IMR-90 (cell line): ENCODE measurements around the gene PRM2. TPM values are rescaled to one million over a fixed set of nuclear protein-coding genes. Genes with fewer than 3 reads are reported as not detected.
A peak's percentile ranks its signal among the peaks of the same experiment; 100 is the strongest.

ENCODE experiments used
- ATAC-seq: fragments of 200-7000 bp; cut with Tn5 transposase; 2 replicates; pipeline ENCODE4 v1.9.1; 2020; ENCODE audit warnings: low read depth, mild to moderate bottlenecking, moderate library complexity
- BruUV-seq: library from RNA; stranded (reverse); fragments of 400-500 nt; replicated peaks from 2 replicates; lab custom pipeline; 2021; lab: Mats Ljungman, UMichigan
- CTCF ChIA-PET: fragments of 300-600 bp; formaldehyde crosslinking; extraction: SDS; loops from one replicate; lab custom pipeline; 2021; ENCODE audit warnings: antibody characterized with exemption; lab: Yijun Ruan, JAX
- POLR2A ChIA-PET: fragments of 300-600 bp; sonication (Branson Sonifier 250); formaldehyde crosslinking; loops from one replicate; lab custom pipeline; 2022; ENCODE audit warnings: antibody characterized with exemption; ENCODE audit not compliant: unreplicated experiment; lab: Charles Lee
- DNase-seq: peaks from one replicate; pipeline ENCODE4 v3.0.0; 2013
- H2AFZ ChIP-seq: replicated peaks from 2 replicates; pipeline ENCODE3; 2013; ENCODE audit warnings: low read length, mild to moderate bottlenecking; ENCODE audit not compliant: poor library complexity
- H2AK5ac ChIP-seq: 2 replicates; pipeline ENCODE4 v1.6.1; 2013; ENCODE audit warnings: low read depth, low read length, inconsistent platforms
- H2AK9ac ChIP-seq: replicated peaks from 2 replicates; pipeline ENCODE3; 2013; ENCODE audit warnings: mild to moderate bottlenecking, low read depth, low read length, moderate library complexity; ENCODE audit not compliant: poor library complexity
- H2BK120ac ChIP-seq: 2 replicates; pipeline ENCODE4 v1.6.1; 2013; ENCODE audit warnings: low read depth, low read length, inconsistent platforms
- H2BK15ac ChIP-seq: 3 replicates; pipeline ENCODE4 v1.6.1; 2013; ENCODE audit warnings: low read depth, low read length, inconsistent platforms
- H2BK20ac ChIP-seq: 2 replicates; pipeline ENCODE4 v1.6.1; 2013; ENCODE audit warnings: low read depth, mild to moderate bottlenecking, inconsistent platforms, low read length, moderate library complexity
- H2BK5ac ChIP-seq: 2 replicates; pipeline ENCODE4 v1.6.1; 2013; ENCODE audit warnings: mild to moderate bottlenecking, low read depth, low read length, inconsistent platforms; ENCODE audit not compliant: poor library complexity, severe bottlenecking
- H3K14ac ChIP-seq: replicated peaks from 2 replicates; pipeline ENCODE4 v1.6.1; 2013; ENCODE audit warnings: low read depth, low read length, inconsistent platforms
- H3K18ac ChIP-seq: 2 replicates; pipeline ENCODE4 v1.6.1; 2013; ENCODE audit warnings: low read depth, low read length, control low read depth
- H3K23ac ChIP-seq: 2 replicates; pipeline ENCODE4 v1.6.1; 2013; ENCODE audit warnings: low read depth, low read length, inconsistent platforms
- H3K27ac ChIP-seq: 2 replicates; pipeline ENCODE4 v1.5.1; 2013; ENCODE audit warnings: mild to moderate bottlenecking, control low read depth, low read length; ENCODE audit not compliant: insufficient read depth
- H3K27me3 ChIP-seq: 2 replicates; pipeline ENCODE4 v1.6.1; 2013; ENCODE audit warnings: low read length; ENCODE audit not compliant: control insufficient read depth, insufficient read depth
- H3K36me3 ChIP-seq: 2 replicates; pipeline ENCODE4 v1.6.1; 2013; ENCODE audit warnings: low read length, mixed read lengths; ENCODE audit not compliant: control insufficient read depth, insufficient read depth
- H3K4ac ChIP-seq: 2 replicates; pipeline ENCODE4 v1.6.1; 2013; ENCODE audit warnings: low read depth, low read length, inconsistent platforms
- H3K4me1 ChIP-seq: 2 replicates; pipeline ENCODE4 v1.6.1; 2013; ENCODE audit warnings: low read length, mixed read lengths; ENCODE audit not compliant: control insufficient read depth, insufficient read depth
- H3K4me2 ChIP-seq: 2 replicates; pipeline ENCODE4 v1.6.1; 2013; ENCODE audit warnings: low read depth, mild to moderate bottlenecking, control low read depth, low read length, moderate library complexity
- H3K4me3 ChIP-seq: 2 replicates; pipeline ENCODE4 v1.5.1; 2013; ENCODE audit warnings: low read depth, mild to moderate bottlenecking, control low read depth, low read length, moderate library complexity; ENCODE audit not compliant: insufficient read depth
- H3K56ac ChIP-seq: 2 replicates; pipeline ENCODE4 v1.6.1; 2013; ENCODE audit warnings: low read length, inconsistent platforms; ENCODE audit not compliant: insufficient read depth; ENCODE audit errors: extremely low read depth
- H3K79me1 ChIP-seq, 2 experiments: 2 replicates each; pipeline ENCODE4 v1.6.1; 2013; ENCODE audit warnings: low read length in 2 of 2, inconsistent platforms in 1 of 2, low read depth in 1 of 2
- H3K9ac ChIP-seq: 2 replicates; pipeline ENCODE4 v1.6.1; 2013; ENCODE audit warnings: low read depth, low read length, control low read depth
- H3K9me1 ChIP-seq: 2 replicates; pipeline ENCODE4 v1.6.1; 2013; ENCODE audit warnings: low read length, inconsistent platforms; ENCODE audit not compliant: insufficient read depth
- H3K9me3 ChIP-seq: 2 replicates; pipeline ENCODE4 v1.6.1; 2013; ENCODE audit warnings: low read length; ENCODE audit not compliant: control insufficient read depth, insufficient read depth
- H4K20me1 ChIP-seq: 2 replicates; pipeline ENCODE4 v1.6.1; 2013; ENCODE audit warnings: low read length, inconsistent platforms; ENCODE audit not compliant: insufficient read depth
- H4K5ac ChIP-seq: 2 replicates; pipeline ENCODE4 v1.6.1; 2013; ENCODE audit warnings: mild to moderate bottlenecking, low read depth, low read length, control low read depth
- H4K8ac ChIP-seq, 2 experiments: 2 replicates each; pipeline ENCODE4 v1.6.1; 2013; ENCODE audit warnings: low read depth in 2 of 2, low read length in 2 of 2, control low read depth in 1 of 2, inconsistent platforms in 1 of 2
- H4K91ac ChIP-seq: 2 replicates; pipeline ENCODE4 v1.6.1; 2013; ENCODE audit warnings: low read depth, low read length, inconsistent platforms; ENCODE audit not compliant: insufficient read depth
- BHLHE40 ChIP-seq: fragments of 150-350 bp; IDR thresholded peaks from 2 replicates; pipeline ENCODE4 v1.6.1; 2016; ENCODE audit warnings: mild to moderate bottlenecking, low read depth, low read length
- ELK1 ChIP-seq: fragments of 150-350 bp; IDR thresholded peaks from 2 replicates; pipeline ENCODE4 v1.6.1; 2016; ENCODE audit warnings: low read depth, mild to moderate bottlenecking, low read length, moderate library complexity, borderline replicate concordance
- MAZ ChIP-seq: IDR thresholded peaks from 2 replicates; pipeline ENCODE4 v1.6.1; 2012; ENCODE audit warnings: low read depth, mild to moderate bottlenecking, low read length, improper control_type of control experiment, moderate library complexity, borderline replicate concordance
- USF2 ChIP-seq: fragments of 150-350 bp; IDR thresholded peaks from 2 replicates; pipeline ENCODE4 v1.6.1; 2017; ENCODE audit warnings: mild to moderate bottlenecking, antibody characterized with exemption, low read length, low read depth
- WGBS, 2 experiments: methylation state at CpG; one replicate each; pipeline versions ENCODE4 v1.1.5 to v1.1.7; 2013; ENCODE audit warnings: missing lambda C conversion rate in 2 of 2; ENCODE audit not compliant: insufficient read length in 1 of 2; ENCODE audit errors: extremely low coverage in 2 of 2; 5-methylcytosine and 5-hydroxymethylcytosine counted together
- dilution Hi-C: fragments of 300-500 bp; cut with HindIII; formaldehyde crosslinking; loops from one replicate; pipeline ENCODE4 v1.14.3; 2018; ENCODE audit warnings: low sequenced_read_pairs; ENCODE audit not compliant: unreplicated experiment
- in situ Hi-C: fragments of 300-500 bp; cut with MboI; formaldehyde crosslinking; loops from 3 replicates; pipeline ENCODE4 v1.14.3; 2019; ENCODE audit warnings: low sequenced_read_pairs, inconsistent platforms, mixed read lengths
- intact Hi-C: fragments of 100-400 bp; cut with micrococcal nuclease; formaldehyde crosslinking; loops from 2 replicates; pipeline ENCODE4 v1.10.0; 2022
- polyA plus RNA-seq, 3 experiments: library from polyadenylated mRNA; depleted of rRNA; stranded (reverse); fragments of >200 nt; gene quantifications; 2 replicates each; pipeline ENCODE4 v1.2.3, GENCODE V29; 2012; ENCODE audit warnings: low replicate concordance in 1 of 3
- total RNA-seq: library from RNA; depleted of rRNA; stranded (reverse); fragments of >200 nt; gene quantifications from 2 replicates; pipeline ENCODE4 v1.2.3, GENCODE V29; 2012

PRM2 gene
- total and polyA plus RNA-seq, 2 of the 4 experiments (the other 2 are of a cell fraction), result not detected

- Histone ChIP-seq H3K9me1 (no peaks in the 10 kb centered on the region), H3K4me1 (peaks cover 10% of the 10 kb centered on the region), H2BK20ac (no peak overlapping the region), H3K18ac (no peak overlapping the region), H2BK5ac (no peak overlapping the region), H3K36me3 (no peaks in the 10 kb centered on the region), H4K8ac (no peak overlapping the region; a peak in 1 of 4 replicates), H3K56ac (no peak overlapping the region), H3K27me3 (no peaks in the 10 kb centered on the region), H2BK15ac (no peak overlapping the region), H3K9ac (no peak overlapping the region), H3K23ac (no peak overlapping the region), H2AFZ (peak overlapping the region; percentile 82), H2BK120ac (no peak overlapping the region), H3K4me3 (no peak overlapping the region), H3K4ac (peak overlapping the region; percentile 64; the same call in 1 of the 2 replicates), H4K5ac (no peak overlapping the region), H3K14ac (no peak overlapping the region), H3K79me1 (no peaks in the 10 kb centered on the region), H4K20me1 (no peaks in the 10 kb centered on the region), H2AK9ac (peak overlapping the region; percentile 31), H3K9me3 (no peaks in the 10 kb centered on the region), H3K27ac (no peak overlapping the region; the same call in 1 of the 2 replicates), H4K91ac (no peak overlapping the region), H2AK5ac (no peak overlapping the region), H3K4me2 (peak overlapping the region; percentile 63)
- CTCF ChIA-PET, result interaction anchor here (0.6 kb wide), 1 partner anchor 36 kb away, joined by 3 read pairs; no protein-coding TSS in a partner anchor
- WGBS, 2 experiments, result 4% methylated on average over 7 of the region's 19 CpGs; no CpG with 5 or more reads in 1 of the 2 experiments
- dilution Hi-C loops (no loop called here), in situ Hi-C loops (no loop called here), intact Hi-C loops (loop anchor here (5.0 kb wide), 1 partner anchor 55 kb away; no protein-coding TSS in a partner anchor)
- no TSS peak for BruUV-seq
- DNase-seq, result peak; percentile 70
- ATAC-seq, result peak; percentile 93
- POLR2A ChIA-PET, result no interaction called here
- TF ChIP-seq ELK1 (no peak), MAZ (peak; percentile 39; the same call in 1 of the 2 replicates), USF2 (peak; percentile 75; the same call in 1 of the 2 replicates), BHLHE40 (peak; percentile 93)
These were observed 21.3 kb upstream of the PRM2 start for GRCh38 chr16:11297492-11298142.
